Right renal cortex interstitium (tissue), 3 donors: ENCODE results near the gene UFC1. TPM values are rescaled to one million over a fixed set of nuclear protein-coding genes. Genes with fewer than 3 reads are reported as not detected.

Experiments used
- DNase-seq, 3 donors: peaks; one replicate each; pipeline ENCODE4 v3.0.0-alpha.2; 2013; ENCODE audit warnings: low read depth in 3 of 3, low spot score in 2 of 3
- polyA plus RNA-seq, 3 donors: library from polyadenylated mRNA; unstranded; fragments of 120-200 nt; gene quantifications; one replicate each; pipeline ENCODE4 v1.2.1, GENCODE V29; 2013; ENCODE audit not compliant: insufficient read length in 3 of 3

UFC1 gene
- polyA plus RNA-seq, 3 donors, result 173 to 177 (median 174) TPM

DNA sequence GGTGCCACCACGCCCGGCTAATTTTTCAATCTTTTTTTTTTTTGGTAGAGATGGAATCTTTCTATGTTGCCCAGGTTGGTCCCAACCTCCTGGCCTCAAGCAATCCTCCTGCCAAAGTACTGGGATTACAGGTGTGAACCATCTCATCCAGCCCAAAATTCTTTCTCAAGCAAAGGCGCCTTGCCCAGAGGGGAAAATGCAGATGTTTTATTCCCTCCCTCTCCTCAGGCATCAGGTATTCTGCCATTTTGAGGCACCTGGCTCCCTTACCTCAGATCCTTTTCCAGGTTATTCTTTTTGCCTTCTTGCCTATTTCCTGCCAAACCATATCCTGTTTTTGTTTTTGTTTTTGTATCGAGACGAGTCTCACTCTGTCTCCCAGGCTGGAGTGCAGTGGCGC lies 34.6 kb downstream of the UFC1 start:
- DNase-seq, result no peak

DNA sequence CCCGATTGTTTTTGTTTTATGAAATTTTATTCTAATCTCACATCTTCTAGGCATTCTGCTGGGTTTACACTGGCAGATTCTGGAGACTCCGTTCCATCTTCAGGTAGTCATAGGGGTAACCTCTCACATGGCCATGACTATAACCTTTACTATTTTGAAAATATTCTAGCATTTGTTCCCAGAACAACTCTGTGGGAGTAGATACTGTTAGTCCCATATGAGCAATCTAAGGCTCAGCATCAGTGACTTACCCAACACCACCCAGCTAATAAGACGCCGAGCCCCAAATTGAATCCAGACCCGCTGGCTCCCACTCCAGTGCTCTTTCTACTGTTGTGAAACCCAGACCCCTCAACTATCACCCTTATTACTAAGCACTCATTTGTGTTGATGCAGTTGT lies 35.3 kb downstream of the UFC1 start:
- DNase-seq, result no peak

DNA sequence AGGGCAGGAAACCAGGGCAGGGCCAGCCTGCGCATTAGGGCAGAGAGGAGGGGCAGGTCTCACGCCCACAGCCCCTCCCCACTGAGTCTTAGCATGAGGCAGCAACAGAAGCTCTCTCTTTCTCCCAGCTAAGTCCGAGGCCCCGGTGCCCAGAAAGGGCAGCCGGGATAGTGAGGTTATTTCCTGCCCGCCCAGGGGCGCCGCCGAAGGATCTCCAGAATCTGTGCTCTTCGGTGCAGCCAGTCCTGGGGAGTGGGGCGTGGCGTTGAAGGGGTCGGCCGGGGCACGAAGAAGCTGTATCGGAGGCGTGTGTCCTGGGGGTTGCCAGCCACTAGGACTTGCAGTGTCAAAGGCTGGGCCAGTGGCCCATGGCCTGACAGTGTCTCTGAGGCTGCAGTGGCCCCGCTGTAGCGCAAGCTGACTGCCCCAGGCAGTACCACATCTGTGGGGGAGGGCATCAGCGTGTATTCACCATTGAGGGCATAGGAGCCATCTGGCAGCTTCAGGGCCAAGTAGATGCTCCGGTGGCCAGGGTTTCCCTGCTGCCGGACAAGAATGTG lies 37.3 kb downstream of the UFC1 start:
- no peak for DNase-seq

DNA sequence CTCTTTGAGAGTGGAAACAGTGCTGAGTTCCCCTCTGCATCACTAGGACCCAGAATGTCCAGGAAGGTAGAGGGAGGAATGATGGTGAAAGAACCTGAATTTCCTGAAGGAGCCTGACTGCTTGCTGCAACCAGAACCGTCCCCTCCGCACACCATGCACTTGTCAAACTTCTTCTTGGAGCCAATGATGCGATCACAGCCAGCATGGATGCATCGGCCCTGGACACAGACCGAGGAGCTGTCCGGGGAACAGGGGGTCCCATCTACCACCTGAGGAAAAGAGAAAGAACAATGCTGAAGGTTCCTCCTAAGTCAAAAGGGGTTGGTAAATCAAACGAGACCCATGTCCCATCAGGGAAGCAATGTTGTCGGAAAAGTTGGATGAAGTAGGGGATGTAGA lies 38.2 kb downstream of the UFC1 start:
- DNase-seq, result no peak

DNA sequence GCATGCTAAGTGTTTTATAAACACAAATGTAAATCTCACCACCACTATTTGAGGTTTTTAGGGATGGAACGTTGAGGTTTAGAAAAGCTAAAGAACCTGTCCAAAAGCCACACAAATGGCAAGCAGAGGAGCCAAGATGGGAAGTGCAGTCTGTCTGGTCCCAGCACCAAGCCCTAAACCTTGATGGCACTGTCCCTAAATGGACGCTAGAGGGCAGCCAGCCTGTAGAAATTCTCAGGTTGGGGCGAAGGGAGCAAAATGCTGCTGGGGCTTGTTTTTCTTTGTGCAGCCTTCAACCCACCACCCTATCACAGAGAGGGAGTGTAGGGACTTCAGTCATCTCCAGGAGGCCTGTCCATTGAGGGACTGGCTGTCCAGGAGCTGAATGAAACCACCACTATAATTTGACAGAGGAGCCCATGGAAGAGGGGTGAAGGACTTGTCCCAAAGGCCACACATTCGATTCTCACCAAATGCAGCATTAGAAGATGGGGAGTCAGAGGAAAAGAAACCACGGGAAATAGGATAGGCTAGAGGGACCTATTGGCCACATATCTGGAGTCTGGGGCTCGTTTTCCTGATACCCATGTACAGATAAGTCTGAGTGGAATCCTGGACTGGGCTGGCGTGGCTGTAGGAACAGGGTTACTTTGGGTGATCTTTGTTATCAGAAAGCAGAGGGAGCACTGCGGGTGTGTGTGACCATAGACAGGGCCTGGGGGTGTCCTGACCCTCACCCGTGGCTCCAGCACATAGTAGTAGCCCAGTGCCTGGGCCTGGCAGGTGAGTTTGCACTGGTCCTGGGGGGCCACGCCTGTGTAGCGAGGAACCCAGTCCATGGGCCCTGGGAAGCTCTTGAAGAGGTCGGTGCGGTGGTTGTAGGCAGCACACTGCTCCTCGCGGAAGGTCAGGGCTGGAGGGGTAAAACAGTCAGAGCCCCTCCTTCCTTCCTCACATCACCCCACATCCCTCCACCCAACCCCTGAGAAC lies 39.0 kb downstream of the UFC1 start:
- DNase-seq, result no peak

GRCh38 chr1:161193561-161194235 lies 39.9 kb downstream of the UFC1 start:
- no peak for DNase-seq

DNA sequence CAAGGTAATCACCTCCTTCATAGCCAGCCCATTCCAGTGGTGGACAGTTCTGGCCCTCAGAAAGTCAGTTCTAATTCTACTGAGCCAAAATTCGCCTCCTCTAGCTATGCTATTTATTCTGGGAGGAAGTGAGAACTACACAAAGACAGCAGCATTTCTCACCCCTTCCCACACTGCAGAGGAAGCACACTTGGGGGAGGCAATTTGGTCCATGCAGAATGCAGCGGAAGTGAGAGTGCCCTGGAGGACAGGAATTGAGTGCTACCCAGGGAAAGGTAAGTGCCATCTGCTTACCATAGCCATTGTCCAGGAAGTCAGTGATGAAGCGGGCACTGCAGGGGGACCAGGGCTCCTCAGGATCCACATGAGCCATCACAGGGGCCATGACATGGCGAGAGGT lies 41.4 kb downstream of the UFC1 start:
- DNase-seq, result no peak

GRCh38 chr1:161196111-161196510 lies 42.3 kb downstream of the UFC1 start:
- no peak for DNase-seq

DNA sequence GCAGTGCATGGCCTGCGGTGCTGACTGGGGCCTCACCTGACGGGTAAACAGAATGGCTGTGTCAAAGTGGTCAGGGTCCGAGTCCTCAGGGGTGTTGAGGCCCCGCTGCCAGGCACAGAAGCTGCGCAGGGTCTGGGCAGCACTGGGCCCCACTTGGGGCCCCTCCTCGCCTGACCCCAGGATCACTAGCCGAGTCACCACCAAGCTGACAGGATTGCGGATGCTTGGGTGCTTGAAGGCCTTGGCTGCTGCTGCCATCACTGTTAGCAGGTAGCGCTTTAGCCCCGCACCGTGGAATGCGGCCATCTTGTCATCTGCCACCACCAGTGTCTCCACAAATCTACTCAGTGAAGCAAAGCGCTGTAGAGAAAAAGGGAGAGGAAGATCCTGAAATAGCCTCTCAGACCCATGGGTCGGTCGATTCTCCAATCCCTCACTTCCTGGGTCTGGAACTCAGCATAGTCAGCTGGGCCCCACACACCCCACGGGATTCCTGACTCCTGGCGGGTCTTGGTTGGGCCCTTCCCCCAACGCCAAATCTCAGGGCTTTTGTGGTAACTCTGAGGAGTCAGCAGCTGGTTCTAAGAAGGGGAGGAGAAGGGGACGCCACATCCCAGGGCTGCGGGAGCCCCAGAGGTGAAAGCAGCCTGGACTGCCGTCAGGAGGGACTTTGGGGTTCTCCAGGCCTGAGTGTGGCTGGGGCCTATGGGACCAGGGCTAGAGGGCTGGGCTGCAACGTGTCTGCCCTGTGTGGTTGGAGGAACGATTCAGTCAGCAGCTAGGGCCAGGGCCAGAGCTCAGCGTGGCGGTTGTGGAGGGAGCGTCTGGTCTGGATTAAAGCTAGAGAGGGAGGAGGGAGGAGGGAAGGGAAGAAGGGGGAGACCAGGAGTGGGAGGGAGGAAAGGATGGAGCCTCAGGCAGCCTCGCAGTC lies 43.0 kb downstream of the UFC1 start:
- no peak for DNase-seq

GRCh38 chr1:161197560-161198193 lies 43.9 kb downstream of the UFC1 start:
- DNase-seq, result no peak

- no peak for DNase-seq
Measured at GRCh38 chr1:161198194-161198896, 44.6 kb downstream of the UFC1 start.

DNA sequence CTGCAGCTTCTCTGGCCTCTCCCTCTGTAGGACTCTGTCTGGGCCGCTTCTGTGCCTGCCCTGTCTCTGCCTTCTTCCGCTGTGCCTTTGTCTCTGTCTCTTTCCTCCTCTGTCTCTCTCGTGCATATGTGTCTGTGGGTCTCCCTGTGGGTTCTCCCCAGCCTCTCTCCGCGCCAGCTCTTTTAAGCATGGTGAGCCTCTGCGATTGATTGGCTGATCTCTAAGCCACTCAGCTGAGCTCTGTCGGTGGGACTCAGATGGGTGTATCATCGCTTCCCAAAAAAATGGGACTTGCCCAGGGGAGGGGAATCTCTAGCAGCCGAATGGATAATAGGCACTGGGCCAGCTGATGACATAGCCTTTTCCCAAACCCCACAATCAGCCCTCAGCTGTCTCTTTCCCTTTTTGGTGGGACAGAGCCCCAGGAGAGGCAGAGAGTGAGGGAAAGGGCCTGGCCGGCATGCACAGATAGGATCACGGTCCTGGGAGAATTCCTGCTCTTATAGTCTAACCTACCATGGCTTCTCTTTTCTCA lies 45.2 kb downstream of the UFC1 start, which contains the start of gene ADAMTS4:
Gene ADAMTS4, minus strand, starts transcription at position 158 of the 535 bp plus-strand sequence. CDS start 427 bp downstream, outside the sequence.
- DNase-seq, result no peak

GRCh38 chr1:161199506-161200139 lies 45.8 kb downstream of the UFC1 start:
- DNase-seq, result no peak

DNA sequence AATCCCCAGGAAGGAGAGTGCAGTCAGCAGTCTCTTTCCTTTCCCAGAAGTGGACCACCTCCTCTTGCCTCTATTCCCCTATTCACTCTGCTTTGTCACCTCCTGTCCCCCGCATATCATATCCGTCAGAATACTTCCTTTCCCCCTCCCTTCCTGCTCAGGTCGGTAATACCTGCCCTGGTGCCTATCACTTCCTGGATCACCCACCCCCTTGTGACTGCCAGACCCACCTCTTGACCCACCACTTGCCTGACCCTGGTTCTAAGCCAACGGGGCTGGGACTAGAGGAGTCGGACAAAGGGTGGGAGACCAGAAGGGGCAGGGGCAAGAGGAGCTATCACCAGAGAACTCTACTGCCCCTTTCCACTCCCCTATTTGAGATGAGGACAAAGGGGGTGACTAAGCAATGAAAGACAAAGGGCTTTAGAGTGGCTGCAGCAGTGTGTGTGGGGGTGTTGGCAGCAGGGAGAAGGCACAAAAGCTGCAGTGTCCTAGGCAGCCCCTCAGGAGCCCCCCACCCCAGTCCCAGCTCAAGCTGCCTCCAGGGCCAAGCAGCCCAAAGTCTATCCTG lies 46.7 kb downstream of the UFC1 start:
- DNase-seq, result no peak

DNA sequence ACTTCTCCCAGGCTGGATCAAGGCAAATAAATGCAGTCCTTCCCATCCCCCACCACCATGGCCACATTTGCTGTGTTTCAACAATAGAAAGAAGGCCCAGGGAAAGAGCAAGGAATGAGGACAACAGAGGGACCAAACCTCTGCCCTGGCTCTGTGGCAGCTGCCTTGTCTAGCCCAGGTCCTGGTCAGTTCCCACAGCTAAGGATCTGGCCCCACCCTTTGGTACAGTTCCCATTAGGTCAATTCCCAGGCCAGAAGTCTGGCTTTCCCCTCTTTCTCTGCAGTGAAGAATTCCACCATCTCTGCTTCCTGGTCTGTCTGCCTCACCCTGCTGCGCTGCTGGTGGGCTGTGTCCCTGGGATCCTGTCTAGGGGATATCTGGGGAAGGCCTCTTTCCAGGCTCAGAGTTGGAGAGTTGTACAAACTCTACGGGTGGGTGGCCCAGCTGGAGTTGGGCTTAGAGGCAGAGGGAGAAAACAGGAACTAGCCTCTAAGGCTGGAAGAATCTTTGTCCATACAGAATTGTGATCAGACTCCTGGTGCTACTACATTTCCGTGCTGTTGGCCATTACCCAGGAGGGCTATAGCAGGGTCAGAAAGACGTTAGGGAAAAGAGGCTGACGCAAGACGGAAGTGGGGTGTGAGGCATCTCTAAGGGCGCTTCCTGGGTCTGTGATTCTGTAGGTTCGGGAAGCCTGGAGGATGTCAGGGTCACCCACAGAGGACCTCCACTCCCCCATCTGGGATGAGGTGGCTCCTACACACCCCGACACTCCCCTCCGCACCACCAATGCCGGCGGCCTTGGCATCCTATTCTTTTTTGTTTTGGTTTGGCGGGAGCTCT lies 47.4 kb downstream of the UFC1 start:
- DNase-seq, result no peak

- DNase-seq, result peak; percentile 95 to 98 (median 97)
Measured at GRCh38 chr1:161201836-161202712, 48.3 kb downstream of the UFC1 start, which contains the start of gene NDUFS2. Gene NDUFS2, plus strand, starts transcription at chr1:161202367. Its CDS starts 19 bp downstream, at chr1:161202386.
